ENCODE data around the gene TRIM17.

GRCh38 chr1:228366062-228366865 is 50.4 kb downstream of the TRIM17 start:
- no peak for TF ChIP-seq CTCF (IDR thresholded peaks at IDR 0.05)
- TF ChIP-seq POLR2A (IDR thresholded peaks at IDR 0.05), result no peak

Data from testis (tissue), 2 donors.